Measurements from ENCODE around the gene SKI.

The SKI gene

GRCh38 chr1:2227346-2228156 is 568 bp upstream of the SKI start:
- no peak overlapping the region for H2AFZ ChIP-seq (ENCODE audit: low read length)
- no peaks in the 10 kb centered on the region for H3F3A ChIP-seq (ENCODE audit: insufficient read depth, low read length)

GRCh38 chr1:2228694-2229036 is 546 bp downstream of the SKI start:
- no peaks in the 10 kb centered on the region for H3F3A ChIP-seq (ENCODE audit: insufficient read depth, low read length)
- peak overlapping the region; percentile 44 for H3K4me3 ChIP-seq (ENCODE audit: low read depth, low read length, poor library complexity, severe bottlenecking)
- H3K27me3 ChIP-seq (ENCODE audit: insufficient read depth, low read length) = peaks cover 10% of the 10 kb centered on the region; the same call in 1 of the 2 replicates
- no peaks in the 10 kb centered on the region for H4K20me1 ChIP-seq (ENCODE audit: insufficient read depth, low read length)
- no peaks in the 10 kb centered on the region for H3K36me3 ChIP-seq (ENCODE audit: insufficient read depth, low read length)
- H2AFZ ChIP-seq (ENCODE audit: low read length) = no peak overlapping the region
- peaks cover 8% of the 10 kb centered on the region for H3K4me1 ChIP-seq (ENCODE audit: insufficient read depth, low read length, severe bottlenecking)
- peak overlapping the region; percentile 69; the same call in 1 of the 2 replicates for H3K4me2 ChIP-seq (ENCODE audit: low read length)
- TF ChIP-seq, protein P1, sequence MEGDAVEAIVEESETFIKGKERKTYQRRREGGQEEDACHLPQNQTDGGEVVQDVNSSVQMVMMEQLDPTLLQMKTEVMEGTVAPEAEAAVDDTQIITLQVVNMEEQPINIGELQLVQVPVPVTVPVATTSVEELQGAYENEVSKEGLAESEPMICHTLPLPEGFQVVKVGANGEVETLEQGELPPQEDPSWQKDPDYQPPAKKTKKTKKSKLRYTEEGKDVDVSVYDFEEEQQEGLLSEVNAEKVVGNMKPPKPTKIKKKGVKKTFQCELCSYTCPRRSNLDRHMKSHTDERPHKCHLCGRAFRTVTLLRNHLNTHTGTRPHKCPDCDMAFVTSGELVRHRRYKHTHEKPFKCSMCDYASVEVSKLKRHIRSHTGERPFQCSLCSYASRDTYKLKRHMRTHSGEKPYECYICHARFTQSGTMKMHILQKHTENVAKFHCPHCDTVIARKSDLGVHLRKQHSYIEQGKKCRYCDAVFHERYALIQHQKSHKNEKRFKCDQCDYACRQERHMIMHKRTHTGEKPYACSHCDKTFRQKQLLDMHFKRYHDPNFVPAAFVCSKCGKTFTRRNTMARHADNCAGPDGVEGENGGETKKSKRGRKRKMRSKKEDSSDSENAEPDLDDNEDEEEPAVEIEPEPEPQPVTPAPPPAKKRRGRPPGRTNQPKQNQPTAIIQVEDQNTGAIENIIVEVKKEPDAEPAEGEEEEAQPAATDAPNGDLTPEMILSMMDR (IDR thresholded peaks at IDR 0.05; ENCODE audit: low read length) = no peak
- TF ChIP-seq EZH2 (IDR thresholded peaks at IDR 0.05; ENCODE audit: borderline replicate concordance, low read length) = no peak
- no peaks in the 10 kb centered on the region for H3K9me3 ChIP-seq (ENCODE audit: low read length)
- no peaks in the 10 kb centered on the region for H3K9me2 ChIP-seq (ENCODE audit: low read depth, low read length)
- no peaks in the 10 kb centered on the region for H3K79me2 ChIP-seq (ENCODE audit: insufficient read depth, low read length)
- H3K27ac ChIP-seq (ENCODE audit: low read depth, low read length, poor library complexity, severe bottlenecking) = no peak overlapping the region
- no peak overlapping the region for H3K9ac ChIP-seq (ENCODE audit: low read length)

More at GRCh38 chr1:2227346-2228156, 568 bp upstream of the SKI start:
- Histone ChIP-seq H3K79me2 (ENCODE audit: insufficient read depth, low read length) (no peaks in the 10 kb centered on the region), H4K20me1 (ENCODE audit: insufficient read depth, low read length) (no peaks in the 10 kb centered on the region), H3K9ac (ENCODE audit: low read length) (peak overlapping the region; percentile 76), H3K36me3 (ENCODE audit: insufficient read depth, low read length) (no peaks in the 10 kb centered on the region), H3K27me3 (ENCODE audit: insufficient read depth, low read length) (peaks cover 10% of the 10 kb centered on the region; the same call in 1 of the 2 replicates), H3K4me1 (ENCODE audit: insufficient read depth, low read length, severe bottlenecking) (peaks cover 8% of the 10 kb centered on the region), H3K27ac (ENCODE audit: low read depth, low read length, poor library complexity, severe bottlenecking) (no peak overlapping the region), H3K4me3 (ENCODE audit: low read depth, low read length, poor library complexity, severe bottlenecking) (peak overlapping the region; percentile 67), H3K9me3 (ENCODE audit: low read length) (no peaks in the 10 kb centered on the region), H3K4me2 (ENCODE audit: low read length) (peak overlapping the region; percentile 87), H3K9me2 (ENCODE audit: low read depth, low read length) (no peaks in the 10 kb centered on the region)
- TF ChIP-seq EZH2 (IDR thresholded peaks at IDR 0.05; ENCODE audit: borderline replicate concordance, low read length) = no peak
- TF ChIP-seq, protein P1 (IDR thresholded peaks at IDR 0.05; ENCODE audit: low read length) = no peak

- no peak overlapping the region for H3K27ac ChIP-seq (ENCODE audit: low read depth, low read length, poor library complexity, severe bottlenecking)
- H3K4me1 ChIP-seq (ENCODE audit: insufficient read depth, low read length, severe bottlenecking) = peaks cover 8% of the 10 kb centered on the region
- H3K4me2 ChIP-seq (ENCODE audit: low read length) = peak overlapping the region; percentile 69
- peaks cover 10% of the 10 kb centered on the region; the same call in 1 of the 2 replicates for H3K27me3 ChIP-seq (ENCODE audit: insufficient read depth, low read length)
- TF ChIP-seq EZH2 (IDR thresholded peaks at IDR 0.05; ENCODE audit: borderline replicate concordance, low read length) = no peak
- TF ChIP-seq, protein P1 (IDR thresholded peaks at IDR 0.05; ENCODE audit: low read length) = no peak
- no peaks in the 10 kb centered on the region for H4K20me1 ChIP-seq (ENCODE audit: insufficient read depth, low read length)
- H2AFZ ChIP-seq (ENCODE audit: low read length) = no peak overlapping the region
- H3K9me2 ChIP-seq (ENCODE audit: low read depth, low read length) = no peaks in the 10 kb centered on the region
- H3K4me3 ChIP-seq (ENCODE audit: low read depth, low read length, poor library complexity, severe bottlenecking) = peak overlapping the region; percentile 44
- no peaks in the 10 kb centered on the region for H3F3A ChIP-seq (ENCODE audit: insufficient read depth, low read length)
- H3K9me3 ChIP-seq (ENCODE audit: low read length) = no peaks in the 10 kb centered on the region
- H3K9ac ChIP-seq (ENCODE audit: low read length) = no peak overlapping the region
- H3K36me3 ChIP-seq (ENCODE audit: insufficient read depth, low read length) = no peaks in the 10 kb centered on the region
- H3K79me2 ChIP-seq (ENCODE audit: insufficient read depth, low read length) = no peaks in the 10 kb centered on the region
Measured at GRCh38 chr1:2229037-2229864, 1.1 kb downstream of the SKI start.

Measured in OCI-LY1 (cell line).